ENCODE measurements around the gene SPIN4. TPM values are rescaled to one million over a fixed set of nuclear protein-coding genes. Genes with fewer than 3 reads are reported as not detected.

The SPIN4 gene
- total RNA-seq, 1 experiment from 2014 or later, result 9.0 TPM

DNA sequence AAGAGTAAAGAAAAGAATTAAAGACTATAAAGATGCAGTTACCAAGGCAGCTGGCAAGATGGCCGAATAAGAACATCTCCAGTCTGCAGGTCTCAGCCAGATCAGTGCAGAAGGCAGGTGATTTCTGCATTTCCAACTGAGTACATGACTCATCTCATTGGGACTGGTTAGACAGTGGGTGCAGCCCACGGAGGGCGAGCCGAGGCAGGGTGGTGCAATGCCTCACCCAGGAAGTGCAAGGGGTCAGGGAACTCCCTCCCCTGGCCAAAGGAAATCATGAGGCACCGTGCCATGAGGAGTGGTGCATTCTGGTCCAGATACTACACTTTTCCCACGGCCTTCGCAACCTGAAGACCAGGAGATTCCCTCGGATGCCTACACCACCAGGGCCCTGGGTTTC, 20.5 kb downstream of the SPIN4 start (continued):
- TF ChIP-seq POLR2AphosphoS5 (IDR thresholded peaks at IDR 0.05; ENCODE audit: low read depth, low read length) (no peak), ZNF274 (IDR thresholded peaks at IDR 0.05; ENCODE audit: low read depth, low read length) (no peak), SP1 (IDR thresholded peaks at IDR 0.05; ENCODE audit: low read depth) (no peak), ELF1 (IDR thresholded peaks at IDR 0.05; ENCODE audit: borderline replicate concordance, low read depth) (no peak)
- TF ChIP-seq, protein P1, sequence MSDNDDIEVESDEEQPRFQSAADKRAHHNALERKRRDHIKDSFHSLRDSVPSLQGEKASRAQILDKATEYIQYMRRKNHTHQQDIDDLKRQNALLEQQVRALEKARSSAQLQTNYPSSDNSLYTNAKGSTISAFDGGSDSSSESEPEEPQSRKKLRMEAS (IDR thresholded peaks at IDR 0.05), result no peak

DNA sequence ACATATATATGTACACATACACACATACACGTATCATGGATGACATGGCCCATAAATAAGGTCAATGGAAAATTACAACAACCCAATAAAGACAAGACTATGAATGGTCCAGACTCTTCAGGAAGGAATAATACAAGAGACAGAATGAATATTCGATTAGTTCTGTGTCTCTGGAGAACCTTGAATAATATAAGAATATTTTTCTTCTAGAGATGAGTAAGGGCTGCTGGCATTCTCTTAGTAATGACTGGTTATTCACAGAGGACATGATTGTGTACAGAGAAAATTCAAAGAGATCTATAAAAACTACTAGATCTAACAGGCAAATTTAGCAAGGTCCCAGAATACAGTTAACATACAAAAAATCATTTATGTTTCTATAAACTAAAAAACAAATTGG, 23.3 kb downstream of the SPIN4 start:
- Histone ChIP-seq H2AFZ (ENCODE audit: low read depth, low read length, poor library complexity, severe bottlenecking) (no peak overlapping the region), H3K79me2 (ENCODE audit: insufficient read depth, low read length) (no peaks in the 10 kb centered on the region), H3K9ac (ENCODE audit: low read length) (no peak overlapping the region), H3K36me3 (ENCODE audit: control insufficient read depth in 1 of 2, insufficient read depth in 2 of 2, low read length in 2 of 2) (no peaks in the 10 kb centered on the region), H3K4me1 (ENCODE audit: control insufficient read depth in 1 of 2, insufficient read depth in 2 of 2, low read length in 2 of 2) (peaks cover 0 to 8% of the 10 kb centered on the region in 2 experiments; a peak in 2 of 4 replicates), H3K27ac (ENCODE audit: low read depth, low read length) (no peak overlapping the region), H4K20me1 (ENCODE audit: insufficient read depth) (no peaks in the 10 kb centered on the region), H3K4me3 (replicated peaks in 1 of 2; ENCODE audit: low read depth in 1 of 2, low read length in 2 of 2) (no peak overlapping the region), H3K9me2 (ENCODE audit: insufficient read depth) (no peaks in the 10 kb centered on the region), H3K9me3 (ENCODE audit: control insufficient read depth in 1 of 2, insufficient read depth in 1 of 2, low read depth in 1 of 2, low read length in 2 of 2) (no peaks in the 10 kb centered on the region), H3K27me3 (ENCODE audit: insufficient read depth, low read length) (no peaks in the 10 kb centered on the region), H3K4me2 (ENCODE audit: low read length) (no peak overlapping the region)
- ATAC-seq (no peak), DNase-seq (ENCODE audit: low read depth, low spot score) (no peak)
- intact Hi-C loops (cut with micrococcal nuclease), result no loop called here
- BruUV-seq (replicated peaks), result no TSS peak
- RAD21 ChIA-PET (ENCODE audit: low non-redundant PET in 1 of 2, low total read pairs in 2 of 2, uncharacterized antibody in 2 of 2, unreplicated experiment in 2 of 2), result no interaction called here
- TF ChIP-seq CBX3 (IDR thresholded peaks at IDR 0.05; ENCODE audit: low read depth) (no peak), JUND (IDR thresholded peaks at IDR 0.05) (no peak), CEBPB (IDR thresholded peaks at IDR 0.05; ENCODE audit: low read depth) (no peak), POLR2A (IDR thresholded peaks at IDR 0.05; ENCODE audit: borderline replicate concordance, extremely low read depth, insufficient read depth, insufficient read length) (no peak), POLR2AphosphoS5 (IDR thresholded peaks at IDR 0.05; ENCODE audit: low read depth, low read length) (no peak), RAD21 (IDR thresholded peaks at IDR 0.05; ENCODE audit: low read depth) (no peak), SRF (IDR thresholded peaks at IDR 0.05; ENCODE audit: low read depth) (no peak), ZFX (IDR thresholded peaks at IDR 0.05) (no peak), EGR1 (IDR thresholded peaks at IDR 0.05; ENCODE audit: low read depth) (no peak), FOSL1 (IDR thresholded peaks at IDR 0.05; ENCODE audit: low read depth) (no peak), ZNF274 (IDR thresholded peaks at IDR 0.05; ENCODE audit: low read depth, low read length) (no peak), YY1 (IDR thresholded peaks at IDR 0.05; ENCODE audit: extremely low read depth, insufficient replicate concordance, low read depth, low read length) (no peak), SIN3A (IDR thresholded peaks at IDR 0.05; ENCODE audit: low read depth) (no peak)
- TF ChIP-seq, protein P2, sequence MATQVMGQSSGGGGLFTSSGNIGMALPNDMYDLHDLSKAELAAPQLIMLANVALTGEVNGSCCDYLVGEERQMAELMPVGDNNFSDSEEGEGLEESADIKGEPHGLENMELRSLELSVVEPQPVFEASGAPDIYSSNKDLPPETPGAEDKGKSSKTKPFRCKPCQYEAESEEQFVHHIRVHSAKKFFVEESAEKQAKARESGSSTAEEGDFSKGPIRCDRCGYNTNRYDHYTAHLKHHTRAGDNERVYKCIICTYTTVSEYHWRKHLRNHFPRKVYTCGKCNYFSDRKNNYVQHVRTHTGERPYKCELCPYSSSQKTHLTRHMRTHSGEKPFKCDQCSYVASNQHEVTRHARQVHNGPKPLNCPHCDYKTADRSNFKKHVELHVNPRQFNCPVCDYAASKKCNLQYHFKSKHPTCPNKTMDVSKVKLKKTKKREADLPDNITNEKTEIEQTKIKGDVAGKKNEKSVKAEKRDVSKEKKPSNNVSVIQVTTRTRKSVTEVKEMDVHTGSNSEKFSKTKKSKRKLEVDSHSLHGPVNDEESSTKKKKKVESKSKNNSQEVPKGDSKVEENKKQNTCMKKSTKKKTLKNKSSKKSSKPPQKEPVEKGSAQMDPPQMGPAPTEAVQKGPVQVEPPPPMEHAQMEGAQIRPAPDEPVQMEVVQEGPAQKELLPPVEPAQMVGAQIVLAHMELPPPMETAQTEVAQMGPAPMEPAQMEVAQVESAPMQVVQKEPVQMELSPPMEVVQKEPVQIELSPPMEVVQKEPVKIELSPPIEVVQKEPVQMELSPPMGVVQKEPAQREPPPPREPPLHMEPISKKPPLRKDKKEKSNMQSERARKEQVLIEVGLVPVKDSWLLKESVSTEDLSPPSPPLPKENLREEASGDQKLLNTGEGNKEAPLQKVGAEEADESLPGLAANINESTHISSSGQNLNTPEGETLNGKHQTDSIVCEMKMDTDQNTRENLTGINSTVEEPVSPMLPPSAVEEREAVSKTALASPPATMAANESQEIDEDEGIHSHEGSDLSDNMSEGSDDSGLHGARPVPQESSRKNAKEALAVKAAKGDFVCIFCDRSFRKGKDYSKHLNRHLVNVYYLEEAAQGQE (IDR thresholded peaks at IDR 0.05; ENCODE audit: low read depth), result no peak
- TF ChIP-seq, protein P3, sequence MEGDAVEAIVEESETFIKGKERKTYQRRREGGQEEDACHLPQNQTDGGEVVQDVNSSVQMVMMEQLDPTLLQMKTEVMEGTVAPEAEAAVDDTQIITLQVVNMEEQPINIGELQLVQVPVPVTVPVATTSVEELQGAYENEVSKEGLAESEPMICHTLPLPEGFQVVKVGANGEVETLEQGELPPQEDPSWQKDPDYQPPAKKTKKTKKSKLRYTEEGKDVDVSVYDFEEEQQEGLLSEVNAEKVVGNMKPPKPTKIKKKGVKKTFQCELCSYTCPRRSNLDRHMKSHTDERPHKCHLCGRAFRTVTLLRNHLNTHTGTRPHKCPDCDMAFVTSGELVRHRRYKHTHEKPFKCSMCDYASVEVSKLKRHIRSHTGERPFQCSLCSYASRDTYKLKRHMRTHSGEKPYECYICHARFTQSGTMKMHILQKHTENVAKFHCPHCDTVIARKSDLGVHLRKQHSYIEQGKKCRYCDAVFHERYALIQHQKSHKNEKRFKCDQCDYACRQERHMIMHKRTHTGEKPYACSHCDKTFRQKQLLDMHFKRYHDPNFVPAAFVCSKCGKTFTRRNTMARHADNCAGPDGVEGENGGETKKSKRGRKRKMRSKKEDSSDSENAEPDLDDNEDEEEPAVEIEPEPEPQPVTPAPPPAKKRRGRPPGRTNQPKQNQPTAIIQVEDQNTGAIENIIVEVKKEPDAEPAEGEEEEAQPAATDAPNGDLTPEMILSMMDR (IDR thresholded peaks at IDR 0.05 in 2 of 3, conservative IDR thresholded peaks at IDR 0.05 in 1 of 3; ENCODE audit: borderline replicate concordance in 1 of 3, insufficient read depth in 1 of 3, low read depth in 2 of 3, low read length in 2 of 3), result no peak
- TF ChIP-seq, protein P4, sequence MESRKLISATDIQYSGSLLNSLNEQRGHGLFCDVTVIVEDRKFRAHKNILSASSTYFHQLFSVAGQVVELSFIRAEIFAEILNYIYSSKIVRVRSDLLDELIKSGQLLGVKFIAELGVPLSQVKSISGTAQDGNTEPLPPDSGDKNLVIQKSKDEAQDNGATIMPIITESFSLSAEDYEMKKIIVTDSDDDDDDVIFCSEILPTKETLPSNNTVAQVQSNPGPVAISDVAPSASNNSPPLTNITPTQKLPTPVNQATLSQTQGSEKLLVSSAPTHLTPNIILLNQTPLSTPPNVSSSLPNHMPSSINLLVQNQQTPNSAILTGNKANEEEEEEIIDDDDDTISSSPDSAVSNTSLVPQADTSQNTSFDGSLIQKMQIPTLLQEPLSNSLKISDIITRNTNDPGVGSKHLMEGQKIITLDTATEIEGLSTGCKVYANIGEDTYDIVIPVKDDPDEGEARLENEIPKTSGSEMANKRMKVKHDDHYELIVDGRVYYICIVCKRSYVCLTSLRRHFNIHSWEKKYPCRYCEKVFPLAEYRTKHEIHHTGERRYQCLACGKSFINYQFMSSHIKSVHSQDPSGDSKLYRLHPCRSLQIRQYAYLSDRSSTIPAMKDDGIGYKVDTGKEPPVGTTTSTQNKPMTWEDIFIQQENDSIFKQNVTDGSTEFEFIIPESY (IDR thresholded peaks at IDR 0.05; ENCODE audit: extremely low read depth, insufficient replicate concordance, low read length), result no peak
- TF ChIP-seq, protein P1 (IDR thresholded peaks at IDR 0.05), result no peak
- CTCF ChIA-PET, result no interaction called here
- POLR2A ChIA-PET, result no interaction called here

Measured in HCT116 (cell line).